Lung (tissue), 12 donors: Measurements from ENCODE around the gene TFG. TPM values are rescaled to one million over a fixed set of nuclear protein-coding genes. Genes with fewer than 3 reads are reported as not detected.

Experiments used
- ATAC-seq: fragments of 200-7000 bp; cut with Tn5 transposase; one replicate; pipeline ENCODE4 v1.9.1; 2020; ENCODE audit warnings: moderate number of reproducible peaks; ENCODE audit not compliant: insufficient read depth, low FRiP score
- DNase-seq, 3 donors: peaks; one replicate each; pipeline ENCODE4 v3.0.0-alpha.2; 2013 to 2017
- H3K27ac ChIP-seq, 2 donors: one replicate each; pipeline ENCODE4 v1.5.1; 2013; ENCODE audit warnings: mild to moderate bottlenecking in 2 of 2, moderate library complexity in 2 of 2, control low read depth in 1 of 2, inconsistent platforms in 1 of 2, low read depth in 1 of 2, low read length in 1 of 2
- H3K27me3 ChIP-seq, 3 donors: one replicate each; pipeline ENCODE4 v1.5.1; 2013; ENCODE audit warnings: low read length in 2 of 3; ENCODE audit not compliant: control insufficient read depth in 3 of 3, insufficient read depth in 3 of 3
- H3K36me3 ChIP-seq, 4 donors: one replicate each; pipeline ENCODE4 v1.5.1; 2013; ENCODE audit warnings: low read length in 4 of 4, mild to moderate bottlenecking in 1 of 4, moderate library complexity in 1 of 4; ENCODE audit not compliant: control insufficient read depth in 4 of 4, insufficient read depth in 4 of 4
- H3K4me1 ChIP-seq, 5 donors: one replicate each; pipeline ENCODE4 v1.5.1; 2013; ENCODE audit warnings: low read length in 5 of 5, mild to moderate bottlenecking in 2 of 5, moderate library complexity in 1 of 5; ENCODE audit not compliant: control insufficient read depth in 5 of 5, insufficient read depth in 5 of 5
- H3K4me3 ChIP-seq: one replicate; pipeline ENCODE4 v1.5.1; 2013; ENCODE audit warnings: mild to moderate bottlenecking, control low read depth, moderate library complexity
- H3K9ac ChIP-seq, 2 donors: one replicate each; pipeline ENCODE4 v1.5.1; 2013; ENCODE audit warnings: low read length in 2 of 2, control low read depth in 1 of 2; ENCODE audit not compliant: insufficient read depth in 1 of 2
- H3K9me3 ChIP-seq, 4 donors: one replicate each; pipeline ENCODE4 v1.5.1; 2013; ENCODE audit warnings: low read length in 3 of 4, mild to moderate bottlenecking in 1 of 4, moderate library complexity in 1 of 4; ENCODE audit not compliant: control insufficient read depth in 4 of 4, insufficient read depth in 3 of 4
- CTCF ChIP-seq: IDR thresholded peaks from 2 replicates; pipeline ENCODE4 v1.5.1; 2012; ENCODE audit warnings: mild to moderate bottlenecking; ENCODE audit errors: control extremely low read depth, extremely low read depth
- WGBS, 2 donors: extraction: QIAGEN DNeasy Blood & Tissue Kit; methylation state at CpG; one replicate each; pipeline ENCODE4 v1.1.7; 2013; 5-methylcytosine and 5-hydroxymethylcytosine counted together
- polyA plus RNA-seq, 2 donors: library from polyadenylated mRNA; stranded (reverse); fragments of 200-250 nt; gene quantifications; one replicate each; pipeline ENCODE4 v1.2.1, GENCODE V29; 2013
- total RNA-seq, 2 donors: library from RNA; depleted of rRNA in 1 of 2; stranded (reverse); fragments of >200 nt in 1 of 2; gene quantifications; one replicate each; pipeline ENCODE4 v1.2.1, GENCODE V29; 2014 to 2021
- donor health status: control.
- donor health status: control.
- donor health status: Bipolar disorder and iron deficiency.
- donor health status: healthy.
- donor health status: DM: yes; HTN: yes; CAD: no.

TFG gene
- total and polyA plus RNA-seq, 4 donors: 38.7 to 72.7 (median 65.2) TPM

GRCh38 chr3:100775669-100776068, 66.4 kb downstream of the TFG start:
- no peak overlapping the region for H3K4me3 ChIP-seq
- H3K4me1 ChIP-seq: peaks cover 0 to 8% (median 0%) of the 10 kb centered on the region in 5 donors
- DNase-seq: no peak
- no peaks in the 10 kb centered on the region for H3K9me3 ChIP-seq
- no peaks in the 10 kb centered on the region for H3K27me3 ChIP-seq
- H3K9ac ChIP-seq: no peak overlapping the region
- TF ChIP-seq CTCF: no peak
- H3K27ac ChIP-seq: no peak overlapping the region
- H3K36me3 ChIP-seq: peaks cover 0 to 21% (median 3%) of the 10 kb centered on the region in 4 donors
- no peak for ATAC-seq

- no peak for TF ChIP-seq CTCF
- Histone ChIP-seq H3K9me3 (no peaks in the 10 kb centered on the region), H3K27me3 (no peaks in the 10 kb centered on the region), H3K27ac (no peak overlapping the region), H3K4me3 (no peak overlapping the region), H3K36me3 (peaks cover 0 to 21% (median 3%) of the 10 kb centered on the region in 4 donors), H3K9ac (no peak overlapping the region), H3K4me1 (peaks cover 0 to 8% (median 0%) of the 10 kb centered on the region in 5 donors)
- DNase-seq (no peak), ATAC-seq (no peak)
- 96 to 100% methylated on average over 2 of the region's 2 CpGs for whole genome bisulfite sequencing, 2 donors
These were observed 66.9 kb downstream of the TFG start for GRCh38 chr3:100776097-100776729.

GRCh38 chr3:100776746-100777145, 67.5 kb downstream of the TFG start:
- ATAC-seq: no peak
- Histone ChIP-seq H3K4me1 (peaks cover 0 to 8% (median 0%) of the 10 kb centered on the region in 5 donors), H3K27ac (no peak overlapping the region), H3K4me3 (no peak overlapping the region), H3K27me3 (no peaks in the 10 kb centered on the region), H3K36me3 (peaks cover 0 to 21% (median 3%) of the 10 kb centered on the region in 4 donors), H3K9ac (no peak overlapping the region), H3K9me3 (no peaks in the 10 kb centered on the region)
- no peak for TF ChIP-seq CTCF
- WGBS, 2 donors: 82 to 85% methylated on average over 2 of the region's 2 CpGs
- no peak for DNase-seq

GRCh38 chr3:100777271-100777670, 68.0 kb downstream of the TFG start:
- Histone ChIP-seq H3K27ac (no peak overlapping the region), H3K27me3 (no peaks in the 10 kb centered on the region), H3K36me3 (peaks cover 0 to 21% (median 3%) of the 10 kb centered on the region in 4 donors), H3K4me3 (no peak overlapping the region), H3K4me1 (peaks cover 0 to 8% (median 0%) of the 10 kb centered on the region in 5 donors), H3K9ac (no peak overlapping the region), H3K9me3 (no peaks in the 10 kb centered on the region)
- ATAC-seq: no peak
- DNase-seq: no peak
- no peak for TF ChIP-seq CTCF
